Measurements from ENCODE around the gene LRRC8D. TPM values are rescaled to one million over a fixed set of nuclear protein-coding genes. Genes with fewer than 3 reads are reported as not detected.
A peak's percentile ranks its signal among the peaks of the same experiment; 100 is the strongest.

The LRRC8D gene
- total and polyA plus RNA-seq, 9 of the 15 experiments (the other 6 are each of a cell fraction or from before 2014, with no cell fraction given) = 3.4 to 53.9 (median 15.9) TPM

DNA sequence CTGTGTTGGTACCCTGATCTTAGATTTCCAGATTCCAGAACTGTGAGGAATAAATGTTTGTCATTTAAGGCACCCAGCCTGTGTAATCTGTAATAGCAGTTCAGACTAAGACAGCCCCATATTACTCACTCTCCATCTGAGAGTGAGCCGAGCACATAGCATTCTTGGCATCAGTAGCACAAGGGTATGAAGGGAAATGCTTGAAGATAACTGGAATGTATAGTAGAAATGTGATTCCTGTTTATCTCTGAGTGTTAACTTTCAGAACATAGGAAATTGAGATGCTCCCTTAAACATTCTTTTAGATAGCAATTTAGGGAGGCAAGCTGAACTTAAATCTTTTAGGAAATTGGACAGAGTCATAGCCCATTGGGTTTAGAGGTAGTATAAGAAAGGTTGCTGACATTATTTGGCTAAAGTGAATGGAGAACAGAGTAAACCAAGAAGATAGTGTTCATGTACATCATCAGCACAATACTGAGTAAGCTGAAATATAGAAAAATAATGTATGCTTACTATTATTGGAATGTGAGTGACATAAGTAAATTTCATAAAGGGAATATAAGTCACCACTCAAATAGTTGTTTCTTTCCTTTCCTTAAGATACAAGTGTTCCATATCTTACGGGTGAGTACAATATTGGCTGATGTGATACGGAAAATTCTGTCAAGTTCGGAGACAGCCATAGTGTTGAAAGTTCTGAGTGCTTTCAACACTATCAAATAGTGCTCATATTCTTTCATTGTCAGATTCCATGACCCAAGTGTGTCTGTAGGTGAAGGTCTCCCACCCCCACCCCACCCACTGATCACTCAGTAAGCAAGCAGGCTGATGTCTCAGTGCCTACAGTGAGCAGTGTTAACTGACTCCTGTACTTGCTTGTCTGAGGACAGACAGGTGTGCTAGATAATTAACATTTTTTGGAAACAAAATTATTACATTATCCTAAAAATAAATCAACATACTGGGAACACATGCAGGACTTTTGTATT, 73.7 kb downstream of the LRRC8D start (continued):
- no peak for TF ChIP-seq ZSCAN32 (CRISPR knock-in tag; IDR thresholded peaks at IDR 0.05)
- no peak for TF ChIP-seq NR4A1 (CRISPR knock-in tag; IDR thresholded peaks at IDR 0.05)
- TF ChIP-seq NR4A1 (tag; IDR thresholded peaks at IDR 0.05) = no peak
- TF ChIP-seq, protein P1, sequence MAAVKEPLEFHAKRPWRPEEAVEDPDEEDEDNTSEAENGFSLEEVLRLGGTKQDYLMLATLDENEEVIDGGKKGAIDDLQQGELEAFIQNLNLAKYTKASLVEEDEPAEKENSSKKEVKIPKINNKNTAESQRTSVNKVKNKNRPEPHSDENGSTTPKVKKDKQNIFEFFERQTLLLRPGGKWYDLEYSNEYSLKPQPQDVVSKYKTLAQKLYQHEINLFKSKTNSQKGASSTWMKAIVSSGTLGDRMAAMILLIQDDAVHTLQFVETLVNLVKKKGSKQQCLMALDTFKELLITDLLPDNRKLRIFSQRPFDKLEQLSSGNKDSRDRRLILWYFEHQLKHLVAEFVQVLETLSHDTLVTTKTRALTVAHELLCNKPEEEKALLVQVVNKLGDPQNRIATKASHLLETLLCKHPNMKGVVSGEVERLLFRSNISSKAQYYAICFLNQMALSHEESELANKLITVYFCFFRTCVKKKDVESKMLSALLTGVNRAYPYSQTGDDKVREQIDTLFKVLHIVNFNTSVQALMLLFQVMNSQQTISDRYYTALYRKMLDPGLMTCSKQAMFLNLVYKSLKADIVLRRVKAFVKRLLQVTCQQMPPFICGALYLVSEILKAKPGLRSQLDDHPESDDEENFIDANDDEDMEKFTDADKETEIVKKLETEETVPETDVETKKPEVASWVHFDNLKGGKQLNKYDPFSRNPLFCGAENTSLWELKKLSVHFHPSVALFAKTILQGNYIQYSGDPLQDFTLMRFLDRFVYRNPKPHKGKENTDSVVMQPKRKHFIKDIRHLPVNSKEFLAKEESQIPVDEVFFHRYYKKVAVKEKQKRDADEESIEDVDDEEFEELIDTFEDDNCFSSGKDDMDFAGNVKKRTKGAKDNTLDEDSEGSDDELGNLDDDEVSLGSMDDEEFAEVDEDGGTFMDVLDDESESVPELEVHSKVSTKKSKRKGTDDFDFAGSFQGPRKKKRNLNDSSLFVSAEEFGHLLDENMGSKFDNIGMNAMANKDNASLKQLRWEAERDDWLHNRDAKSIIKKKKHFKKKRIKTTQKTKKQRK (IDR thresholded peaks at IDR 0.05; ENCODE audit: borderline replicate concordance, low read depth, low read length) = no peak
- TF ChIP-seq PPARD (CRISPR knock-in tag; IDR thresholded peaks at IDR 0.05) = no peak
- TF ChIP-seq, protein P2, sequence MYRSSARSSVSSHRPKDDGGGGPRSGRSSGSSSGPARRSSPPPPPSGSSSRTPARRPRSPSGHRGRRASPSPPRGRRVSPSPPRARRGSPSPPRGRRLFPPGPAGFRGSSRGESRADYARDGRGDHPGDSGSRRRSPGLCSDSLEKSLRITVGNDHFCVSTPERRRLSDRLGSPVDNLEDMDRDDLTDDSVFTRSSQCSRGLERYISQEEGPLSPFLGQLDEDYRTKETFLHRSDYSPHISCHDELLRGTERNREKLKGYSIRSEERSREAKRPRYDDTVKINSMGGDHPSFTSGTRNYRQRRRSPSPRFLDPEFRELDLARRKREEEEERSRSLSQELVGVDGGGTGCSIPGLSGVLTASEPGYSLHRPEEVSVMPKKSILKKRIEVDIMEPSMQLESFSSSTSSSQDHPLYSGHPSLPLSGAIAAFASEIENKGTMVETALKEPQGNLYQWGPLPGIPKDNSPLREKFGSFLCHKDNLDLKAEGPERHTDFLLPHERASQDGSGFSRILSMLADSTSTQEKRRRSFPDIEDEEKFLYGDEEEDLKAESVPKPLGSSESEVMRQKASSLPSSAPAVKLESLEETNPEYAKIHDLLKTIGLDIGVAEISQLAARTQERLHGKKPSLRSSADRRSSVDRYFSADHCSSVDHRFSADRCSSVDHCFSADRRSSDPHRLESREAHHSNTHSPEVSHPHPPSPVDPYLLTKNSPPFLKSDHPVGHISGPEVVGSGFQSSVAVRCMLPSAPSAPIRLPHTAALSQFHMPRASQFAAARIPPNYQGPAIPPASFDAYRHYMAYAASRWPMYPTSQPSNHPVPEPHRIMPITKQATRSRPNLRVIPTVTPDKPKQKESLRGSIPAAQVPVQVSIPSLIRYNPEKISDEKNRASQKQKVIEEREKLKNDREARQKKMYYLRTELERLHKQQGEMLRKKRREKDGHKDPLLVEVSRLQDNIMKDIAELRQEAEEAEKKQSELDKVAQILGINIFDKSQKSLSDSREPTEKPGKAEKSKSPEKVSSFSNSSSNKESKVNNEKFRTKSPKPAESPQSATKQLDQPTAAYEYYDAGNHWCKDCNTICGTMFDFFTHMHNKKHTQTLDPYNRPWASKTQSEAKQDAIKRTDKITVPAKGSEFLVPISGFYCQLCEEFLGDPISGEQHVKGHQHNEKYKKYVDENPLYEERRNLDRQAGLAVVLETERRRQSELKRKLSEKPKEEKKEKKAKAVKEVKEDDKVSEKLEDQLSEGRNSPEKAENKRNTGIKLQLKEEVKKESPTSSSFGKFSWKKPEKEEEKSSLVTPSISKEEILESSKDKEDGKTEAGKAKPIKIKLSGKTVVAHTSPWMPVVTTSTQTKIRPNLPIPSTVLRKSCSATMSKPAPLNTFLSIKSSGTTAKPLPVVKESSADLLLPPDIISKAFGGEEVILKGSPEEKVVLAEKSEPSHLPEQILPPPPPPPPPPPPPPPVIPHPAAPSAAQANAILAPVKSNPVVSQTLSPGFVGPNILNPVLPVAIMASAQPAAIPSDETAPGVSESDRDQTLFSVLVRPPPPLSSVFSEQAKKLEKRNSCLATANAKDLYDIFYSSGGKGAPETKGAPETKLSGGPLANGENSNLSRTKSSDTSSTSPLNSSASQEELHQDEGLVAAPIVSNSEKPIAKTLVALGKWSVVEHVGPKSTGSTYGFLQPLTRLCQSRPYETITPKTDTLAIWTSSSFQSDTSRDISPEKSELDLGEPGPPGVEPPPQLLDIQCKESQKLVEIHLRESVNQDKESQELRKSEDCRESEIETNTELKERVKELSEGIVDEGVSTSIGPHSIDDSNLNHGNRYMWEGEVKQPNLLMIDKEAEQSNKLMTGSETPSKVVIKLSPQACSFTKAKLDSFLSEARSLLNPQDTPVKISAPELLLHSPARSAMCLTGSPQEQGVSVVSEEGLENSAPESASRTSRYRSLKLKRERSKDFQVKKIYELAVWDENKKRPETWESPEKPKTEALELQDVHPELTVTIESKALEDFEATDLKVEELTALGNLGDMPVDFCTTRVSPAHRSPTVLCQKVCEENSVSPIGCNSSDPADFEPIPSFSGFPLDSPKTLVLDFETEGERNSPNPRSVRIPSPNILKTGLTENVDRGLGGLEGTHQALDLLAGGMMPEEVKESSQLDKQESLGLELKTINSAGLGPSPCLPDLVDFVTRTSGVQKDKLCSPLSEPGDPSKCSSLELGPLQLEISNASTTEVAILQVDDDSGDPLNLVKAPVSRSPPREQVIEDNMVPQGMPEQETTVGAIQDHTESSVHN (IDR thresholded peaks at IDR 0.05; ENCODE audit: borderline replicate concordance in 1 of 2, low read depth in 1 of 2) = no peak
- TF ChIP-seq ARID1B (IDR thresholded peaks at IDR 0.05) = no peak
- TF ChIP-seq CBFA2T3 (IDR thresholded peaks at IDR 0.05) = peak; percentile 36
- TF ChIP-seq, protein P3, sequence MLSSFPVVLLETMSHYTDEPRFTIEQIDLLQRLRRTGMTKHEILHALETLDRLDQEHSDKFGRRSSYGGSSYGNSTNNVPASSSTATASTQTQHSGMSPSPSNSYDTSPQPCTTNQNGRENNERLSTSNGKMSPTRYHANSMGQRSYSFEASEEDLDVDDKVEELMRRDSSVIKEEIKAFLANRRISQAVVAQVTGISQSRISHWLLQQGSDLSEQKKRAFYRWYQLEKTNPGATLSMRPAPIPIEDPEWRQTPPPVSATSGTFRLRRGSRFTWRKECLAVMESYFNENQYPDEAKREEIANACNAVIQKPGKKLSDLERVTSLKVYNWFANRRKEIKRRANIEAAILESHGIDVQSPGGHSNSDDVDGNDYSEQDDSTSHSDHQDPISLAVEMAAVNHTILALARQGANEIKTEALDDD (IDR thresholded peaks at IDR 0.05) = no peak
- no peak for TF ChIP-seq ZNF347 (CRISPR knock-in tag; IDR thresholded peaks at IDR 0.05; ENCODE audit: low read depth)
- TF ChIP-seq, protein P4, sequence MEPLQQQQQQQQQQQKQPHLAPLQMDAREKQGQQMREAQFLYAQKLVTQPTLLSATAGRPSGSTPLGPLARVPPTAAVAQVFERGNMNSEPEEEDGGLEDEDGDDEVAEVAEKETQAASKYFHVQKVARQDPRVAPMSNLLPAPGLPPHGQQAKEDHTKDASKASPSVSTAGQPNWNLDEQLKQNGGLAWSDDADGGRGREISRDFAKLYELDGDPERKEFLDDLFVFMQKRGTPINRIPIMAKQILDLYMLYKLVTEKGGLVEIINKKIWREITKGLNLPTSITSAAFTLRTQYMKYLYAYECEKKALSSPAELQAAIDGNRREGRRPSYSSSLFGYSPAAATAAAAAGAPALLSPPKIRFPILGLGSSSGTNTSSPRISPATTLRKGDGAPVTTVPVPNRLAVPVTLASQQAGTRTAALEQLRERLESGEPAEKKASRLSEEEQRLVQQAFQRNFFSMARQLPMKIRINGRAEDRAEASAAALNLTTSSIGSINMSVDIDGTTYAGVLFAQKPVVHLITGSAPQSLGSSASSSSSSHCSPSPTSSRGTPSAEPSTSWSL (CRISPR knock-in tag; IDR thresholded peaks at IDR 0.05; ENCODE audit: borderline replicate concordance) = no peak
- no peak for TF ChIP-seq POLR3G (IDR thresholded peaks at IDR 0.05; ENCODE audit: extremely low read depth, insufficient read length, insufficient replicate concordance)
